WI38 (cell line): ENCODE results near the gene FLYWCH1.

Experiments used
- H3K4me3 ChIP-seq: 2 replicates; pipeline ENCODE4 v1.5.1; 2011; ENCODE audit warnings: low read depth, mild to moderate bottlenecking, control low read depth, low read length
- TF ChIP-seq, protein P1 (sequence below): IDR thresholded peaks from 2 replicates; pipeline ENCODE4 v1.5.1; 2012; ENCODE audit warnings: low read depth, mild to moderate bottlenecking, control low read depth, low read length

FLYWCH1 gene

DNA sequence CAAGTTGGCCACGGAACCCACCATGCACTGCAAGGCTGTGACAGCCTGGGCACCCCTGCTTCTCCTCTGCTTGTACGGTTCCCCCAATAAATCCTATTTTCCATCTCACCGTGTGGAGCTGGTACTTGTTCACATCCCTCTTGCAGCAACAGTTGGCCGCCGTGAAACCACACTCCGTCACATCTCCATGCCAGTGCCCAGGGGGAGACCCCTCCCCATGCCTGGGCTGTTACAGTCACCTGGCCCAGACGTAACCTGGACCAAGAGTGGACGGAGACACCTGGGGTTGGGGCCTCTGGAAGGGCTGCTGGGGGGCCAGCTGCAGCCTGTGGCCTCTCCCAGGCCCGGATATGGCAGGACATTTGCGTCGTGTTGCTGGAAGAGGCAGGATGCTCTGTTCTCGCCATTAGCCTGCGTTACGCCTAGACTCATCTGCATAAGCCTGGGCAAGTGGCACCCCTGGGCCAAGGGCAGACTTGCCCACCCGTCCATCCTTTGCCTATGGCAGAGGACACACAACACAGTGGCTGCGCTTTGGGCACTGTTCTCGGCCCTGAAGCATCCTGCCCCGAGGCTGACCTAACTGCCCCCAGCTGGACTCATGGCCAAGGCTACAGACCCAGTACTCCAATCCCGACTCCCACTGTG, 38.1 kb downstream of the FLYWCH1 start:
- H3K4me3 ChIP-seq: no peak overlapping the region
- TF ChIP-seq, protein P1, sequence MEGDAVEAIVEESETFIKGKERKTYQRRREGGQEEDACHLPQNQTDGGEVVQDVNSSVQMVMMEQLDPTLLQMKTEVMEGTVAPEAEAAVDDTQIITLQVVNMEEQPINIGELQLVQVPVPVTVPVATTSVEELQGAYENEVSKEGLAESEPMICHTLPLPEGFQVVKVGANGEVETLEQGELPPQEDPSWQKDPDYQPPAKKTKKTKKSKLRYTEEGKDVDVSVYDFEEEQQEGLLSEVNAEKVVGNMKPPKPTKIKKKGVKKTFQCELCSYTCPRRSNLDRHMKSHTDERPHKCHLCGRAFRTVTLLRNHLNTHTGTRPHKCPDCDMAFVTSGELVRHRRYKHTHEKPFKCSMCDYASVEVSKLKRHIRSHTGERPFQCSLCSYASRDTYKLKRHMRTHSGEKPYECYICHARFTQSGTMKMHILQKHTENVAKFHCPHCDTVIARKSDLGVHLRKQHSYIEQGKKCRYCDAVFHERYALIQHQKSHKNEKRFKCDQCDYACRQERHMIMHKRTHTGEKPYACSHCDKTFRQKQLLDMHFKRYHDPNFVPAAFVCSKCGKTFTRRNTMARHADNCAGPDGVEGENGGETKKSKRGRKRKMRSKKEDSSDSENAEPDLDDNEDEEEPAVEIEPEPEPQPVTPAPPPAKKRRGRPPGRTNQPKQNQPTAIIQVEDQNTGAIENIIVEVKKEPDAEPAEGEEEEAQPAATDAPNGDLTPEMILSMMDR: no peak

DNA sequence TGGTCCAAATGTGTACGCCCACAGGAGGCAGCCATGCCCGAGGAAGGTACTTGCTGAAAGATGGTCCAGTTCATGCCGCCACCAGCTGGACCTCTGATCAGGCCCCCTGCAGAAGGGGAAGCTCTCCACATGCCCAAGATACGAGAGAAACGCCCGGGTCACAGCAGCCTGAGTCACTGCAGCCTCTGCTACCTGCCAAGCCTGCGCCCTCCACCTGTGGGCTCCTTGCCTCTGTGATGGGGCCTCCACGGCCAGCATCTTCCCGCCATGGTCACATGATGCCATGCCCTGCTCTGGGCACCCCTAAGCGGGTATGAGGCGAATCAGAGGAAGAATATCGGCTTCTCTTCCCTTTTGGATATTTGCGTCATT, 38.6 kb downstream of the FLYWCH1 start:
- H3K4me3 ChIP-seq: no peak overlapping the region
- TF ChIP-seq, protein P1: no peak

DNA sequence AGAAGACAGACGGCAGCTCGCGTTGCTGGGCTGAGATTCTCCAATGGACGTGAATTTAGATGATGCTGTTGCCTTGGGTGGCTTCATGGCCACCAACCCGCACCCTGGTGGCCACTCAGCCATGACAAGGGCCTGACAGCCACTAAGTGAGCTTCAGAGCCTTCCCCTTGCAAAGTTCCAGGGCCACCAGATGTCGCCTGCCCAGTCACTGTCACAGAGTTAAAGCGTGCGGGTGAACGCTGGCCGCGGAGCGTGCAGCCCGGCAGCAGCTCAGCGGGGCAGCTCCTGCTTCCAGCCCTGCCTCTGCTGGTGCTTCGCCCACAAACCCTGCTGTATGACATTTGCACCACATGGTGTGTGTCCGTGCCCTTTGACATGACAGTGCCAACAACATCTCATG, 39.0 kb downstream of the FLYWCH1 start:
- TF ChIP-seq, protein P1: no peak
- no peak overlapping the region for H3K4me3 ChIP-seq

DNA sequence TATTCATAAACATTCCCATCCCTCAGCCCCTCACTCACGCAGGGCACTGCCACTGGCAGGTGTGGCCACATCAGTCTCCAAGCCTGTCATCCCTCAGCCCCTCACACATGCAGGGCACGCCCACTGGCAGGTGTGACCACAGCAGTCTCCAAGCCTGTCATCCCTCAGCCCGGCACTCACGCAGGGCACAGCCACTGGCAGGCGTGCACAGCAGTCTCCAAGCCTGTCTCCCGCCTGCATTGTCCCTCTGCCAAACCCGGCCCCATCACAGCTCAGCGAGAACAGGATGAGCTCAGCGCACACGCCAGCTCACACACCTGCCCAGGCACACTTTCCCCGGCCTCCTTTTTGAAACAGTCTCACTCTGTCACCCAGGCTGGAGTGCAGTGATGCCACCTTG, 40.9 kb downstream of the FLYWCH1 start:
- TF ChIP-seq, protein P1: no peak

DNA sequence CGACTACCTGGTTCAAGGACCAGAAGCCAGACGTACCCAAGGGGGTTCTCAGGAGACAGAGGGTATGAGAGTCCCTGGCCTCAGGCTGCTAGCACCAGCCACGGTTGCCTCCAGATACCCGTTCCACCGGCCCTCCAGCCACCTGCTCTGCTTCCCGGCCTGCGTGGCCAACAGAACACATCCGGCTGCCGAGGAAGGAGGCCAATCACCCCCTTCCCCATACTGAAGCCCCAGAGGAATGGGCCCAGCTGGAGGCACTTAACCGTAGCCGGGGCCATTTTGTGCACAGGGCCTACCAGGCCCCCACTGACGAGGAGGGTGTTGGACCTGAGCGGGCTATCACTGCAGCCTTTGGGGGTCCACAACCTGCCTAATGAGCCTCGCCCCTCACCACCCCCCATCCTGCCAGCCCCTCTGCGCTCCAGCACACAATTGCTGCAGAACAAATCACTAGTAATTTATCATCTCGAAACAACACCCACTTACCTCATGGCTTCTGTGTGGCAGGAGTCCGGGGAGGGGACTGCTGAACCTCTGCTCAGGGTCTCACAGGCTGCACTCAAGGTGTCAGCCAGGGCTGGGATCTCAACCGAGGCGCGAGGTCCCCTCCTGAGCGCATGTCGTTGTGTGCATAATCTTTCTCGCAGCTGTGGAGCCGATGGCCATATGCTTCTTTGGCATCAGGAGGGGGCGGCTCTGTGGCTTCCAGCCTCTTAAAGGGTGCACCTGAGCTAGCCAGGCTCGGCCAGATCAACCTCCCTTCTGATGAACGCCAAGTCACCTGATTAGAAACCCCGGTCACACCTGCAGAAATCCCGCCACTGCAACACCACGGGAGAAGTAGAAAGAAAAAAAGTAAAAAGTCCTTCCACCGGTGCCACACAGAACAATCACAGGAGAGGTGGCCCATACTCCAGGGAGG, 42.2 kb downstream of the FLYWCH1 start:
- no peak overlapping the region for H3K4me3 ChIP-seq
- TF ChIP-seq, protein P1: no peak

More for the DNA sequence above, 40.9 kb downstream of the FLYWCH1 start:
- H3K4me3 ChIP-seq: no peak overlapping the region

DNA sequence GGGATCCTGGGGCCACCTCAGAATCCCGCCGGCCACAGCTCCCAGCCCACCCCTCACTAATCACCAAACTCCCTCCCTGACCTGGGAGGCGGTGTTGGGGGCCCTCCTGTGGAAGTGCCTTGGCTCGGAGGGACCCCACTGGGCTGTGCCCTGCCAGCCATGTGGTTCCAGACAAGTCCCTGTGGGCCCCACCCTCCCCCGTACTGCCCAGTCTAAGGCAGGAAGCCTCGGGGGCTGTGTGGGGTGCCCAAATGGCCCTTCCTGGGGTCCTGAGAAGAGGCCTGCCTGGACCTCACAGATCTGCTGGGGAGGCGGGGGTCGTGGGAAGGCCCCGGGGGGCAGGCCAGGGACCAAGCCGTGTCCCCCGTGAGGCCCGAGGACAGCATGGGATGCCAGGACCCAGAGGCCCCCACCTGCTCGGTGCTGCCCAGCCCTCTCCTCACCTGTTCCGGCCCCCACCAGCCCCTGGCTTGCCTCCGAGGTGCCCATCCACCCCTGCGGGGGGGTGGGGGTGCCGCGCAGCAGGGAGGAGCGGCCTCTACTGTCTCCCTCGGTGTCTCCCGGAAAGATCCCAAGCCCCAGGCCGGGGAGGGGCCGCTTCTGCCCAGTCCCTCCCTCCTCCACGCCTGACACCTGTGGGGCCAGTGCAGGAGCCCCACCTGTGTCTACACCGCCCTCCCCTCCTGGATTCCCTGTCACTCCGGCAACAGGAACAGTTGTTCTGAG, 43.1 kb downstream of the FLYWCH1 start:
- TF ChIP-seq, protein P1: no peak

DNA sequence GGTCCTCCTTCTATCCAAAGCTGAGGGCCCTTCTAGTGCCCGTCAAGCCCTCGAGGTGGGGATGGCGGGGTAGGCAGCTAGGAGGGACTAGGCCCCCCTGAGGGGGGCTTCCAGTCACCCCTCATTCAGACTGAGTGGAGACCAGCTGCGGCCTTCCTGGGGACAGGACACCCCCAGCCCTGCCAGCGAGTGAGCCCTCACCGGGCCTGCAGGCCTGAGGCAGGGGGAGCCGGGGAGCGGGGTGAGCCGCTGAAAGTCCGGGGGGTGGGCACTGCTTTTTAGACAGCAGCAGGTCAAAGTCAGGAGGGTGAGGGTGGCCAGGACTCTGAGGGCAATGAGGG, 43.7 kb downstream of the FLYWCH1 start:
- TF ChIP-seq, protein P1: no peak
- no peak overlapping the region for H3K4me3 ChIP-seq

More for the DNA sequence above, 43.1 kb downstream of the FLYWCH1 start:
- no peak overlapping the region for H3K4me3 ChIP-seq
